GM12874 (cell line): Measurements from ENCODE around the gene KLHDC3.

ENCODE experiments used
- CTCF ChIP-seq: IDR thresholded peaks from 2 replicates; pipeline ENCODE4 v1.5.1; 2011; ENCODE audit warnings: low read depth, mild to moderate bottlenecking, control low read depth, low read length, moderate library complexity; ENCODE audit not compliant: insufficient read depth

The KLHDC3 gene

GRCh38 chr6:43020847-43021246 lies 6.8 kb downstream of the KLHDC3 start:
- TF ChIP-seq CTCF: no peak

- no peak for TF ChIP-seq CTCF
Measured at GRCh38 chr6:43021270-43022047, 7.4 kb downstream of the KLHDC3 start, which contains the start of gene RRP36. Gene RRP36 (plus strand): TSS chr6:43021623. CDS start chr6:43021655, 32 bp downstream.

GRCh38 chr6:43024436-43024835 lies 10.4 kb downstream of the KLHDC3 start:
- TF ChIP-seq CTCF: no peak

GRCh38 chr6:43026365-43026764 lies 12.3 kb downstream of the KLHDC3 start:
- no peak for TF ChIP-seq CTCF

GRCh38 chr6:43029120-43029519 lies 15.1 kb downstream of the KLHDC3 start:
- no peak for TF ChIP-seq CTCF

GRCh38 chr6:43032326-43032725 lies 18.3 kb downstream of the KLHDC3 start:
- TF ChIP-seq CTCF: no peak

- no peak for TF ChIP-seq CTCF
Measured at GRCh38 chr6:43033496-43034189, 19.6 kb downstream of the KLHDC3 start.
